Right cardiac atrium (tissue), 5 donors: ENCODE data around the gene STOML1. TPM values are rescaled to one million over a fixed set of nuclear protein-coding genes. Genes with fewer than 3 reads are reported as not detected.

ENCODE experiments used
- ATAC-seq, 2 donors: fragments of 200-7000 bp; cut with Tn5 transposase; one replicate each; pipeline versions ENCODE4 v1.8.0 to v1.9.1; 2020; ENCODE audit warnings: moderate library complexity in 2 of 2, mild to moderate bottlenecking in 1 of 2
- DNase-seq, 3 donors: peaks; one replicate each; pipeline ENCODE4 v3.0.0-alpha.2; 2020
- H3K27ac ChIP-seq: one replicate; pipeline ENCODE4 v1.5.1; 2013; ENCODE audit warnings: mild to moderate bottlenecking, low read length, control low read depth, moderate library complexity
- H3K27me3 ChIP-seq: one replicate; pipeline ENCODE4 v1.6.1; 2013; ENCODE audit not compliant: control insufficient read depth, insufficient read depth
- H3K4me1 ChIP-seq: one replicate; pipeline ENCODE4 v1.6.1; 2013; ENCODE audit warnings: low read length; ENCODE audit not compliant: control insufficient read depth, insufficient read depth
- H3K4me3 ChIP-seq: one replicate; pipeline ENCODE4 v1.5.1; 2013; ENCODE audit warnings: low read length, control low read depth
- H3K9me3 ChIP-seq: one replicate; pipeline ENCODE4 v1.6.1; 2013; ENCODE audit warnings: low read length; ENCODE audit not compliant: control insufficient read depth
- WGBS: extraction: QIAGEN DNeasy Blood & Tissue Kit; methylation state at CpG from one replicate; pipeline ENCODE4 v1.1.7; 2013; 5-methylcytosine and 5-hydroxymethylcytosine counted together
- intact Hi-C, 4 donors: fragments of 100-400 bp; cut with DNase I; formaldehyde crosslinking; loops; one replicate each; pipeline versions ENCODE4 v1.11.0 to v1.14.0; 2022 to 2023
- polyA plus RNA-seq: library from polyadenylated mRNA; stranded (reverse); fragments of 200-250 nt; gene quantifications from one replicate; pipeline ENCODE4 v1.2.3, GENCODE V29; 2013
- total RNA-seq, 4 donors: library from RNA; stranded (reverse); fragmentation: NEBNext Ultra II Directional; extraction: Animal tissue kit (Norgen Biotek cat#: 25700); gene quantifications; one replicate each; pipeline ENCODE4 v1.2.1, GENCODE V29; 2021
- donor health status: healthy with polysubstance abuse.
- donor health status: DM: no; HTN: yes; CAD: no.
- donor health status: DM: no; HTN: no; CAD: no.
- donor health status: DM: no; HTN: yes; CAD: no; lungs with severe emphysema.
- donor health status: DM: yes; HTN: yes; CAD: no.

The STOML1 gene
- total and polyA plus RNA-seq, 5 donors, result 14.9 to 24.3 (median 17.9) TPM

GRCh38 chr15:73986055-73986775, 5.9 kb downstream of the STOML1 start:
- H3K9me3 ChIP-seq, result no peaks in the 10 kb centered on the region
- H3K4me3 ChIP-seq, result no peak overlapping the region
- ATAC-seq (no peak), DNase-seq (no peak)
- H3K27ac ChIP-seq, result peak overlapping the region; percentile 78
- H3K27me3 ChIP-seq, result no peaks in the 10 kb centered on the region
- 47% methylated on average over 7 of the region's 7 CpGs for WGBS
- intact Hi-C loops, result no loop called here
- peaks cover 50% of the 10 kb centered on the region for H3K4me1 ChIP-seq

DNA sequence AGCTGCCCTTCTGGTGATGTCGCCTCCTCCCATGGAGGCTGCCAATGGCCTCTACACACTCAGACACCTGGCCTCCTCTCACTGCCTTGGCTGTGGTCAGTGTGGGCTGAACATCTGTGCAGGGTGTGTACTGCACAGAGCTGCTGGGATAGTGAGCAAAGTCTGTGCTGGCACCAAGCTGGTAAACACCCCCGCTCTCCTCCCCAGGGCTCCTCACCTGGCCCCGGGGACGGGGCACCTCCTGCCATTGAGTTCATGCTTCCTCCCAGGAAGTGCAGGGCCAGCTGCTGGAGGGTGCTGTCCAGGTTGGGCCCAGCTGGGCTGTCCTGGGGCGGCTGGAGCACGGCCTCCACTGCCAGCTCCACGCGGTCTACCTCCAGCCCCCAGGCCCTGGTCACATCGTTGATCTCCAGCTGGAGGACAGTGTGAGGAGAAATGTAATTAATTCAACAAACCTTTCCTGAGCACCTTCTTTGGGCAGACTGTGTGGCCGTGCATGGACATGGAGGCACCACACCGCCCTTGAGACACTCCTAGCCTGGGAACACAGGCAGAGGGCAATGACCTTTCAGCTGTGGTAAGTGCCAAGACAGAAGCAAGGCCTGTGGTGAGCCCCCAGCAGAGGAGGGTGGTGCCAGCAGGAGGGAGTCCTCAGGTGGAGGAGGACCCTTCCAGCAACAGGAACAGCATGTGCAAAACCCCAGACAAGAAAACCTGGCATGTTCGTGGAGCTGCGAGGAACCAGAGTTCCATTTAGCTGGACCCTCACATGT, 6.8 kb downstream of the STOML1 start:
- intact Hi-C loops, result no loop called here
- WGBS, result 81% methylated on average over 13 of the region's 13 CpGs
- H3K27ac ChIP-seq, result peak overlapping the region; percentile 10
- no peaks in the 10 kb centered on the region for H3K27me3 ChIP-seq
- ATAC-seq (no peak), DNase-seq (peak in 1 of 3 donors; percentile 39)
- H3K4me1 ChIP-seq, result peaks cover 46% of the 10 kb centered on the region
- H3K9me3 ChIP-seq, result no peaks in the 10 kb centered on the region
- H3K4me3 ChIP-seq, result no peak overlapping the region

- H3K4me1 ChIP-seq, result peaks cover 43% of the 10 kb centered on the region
- ATAC-seq (no peak), DNase-seq (peak in 1 of 3 donors; percentile 49)
- peak overlapping the region; percentile 98 for H3K27ac ChIP-seq
- intact Hi-C loops, result no loop called here
- no peaks in the 10 kb centered on the region for H3K27me3 ChIP-seq
- H3K9me3 ChIP-seq, result no peaks in the 10 kb centered on the region
- no peak overlapping the region for H3K4me3 ChIP-seq
- WGBS, result 66% methylated on average over 13 of the region's 13 CpGs
These were observed 7.7 kb downstream of the STOML1 start for GRCh38 chr15:73984208-73984979.

DNA sequence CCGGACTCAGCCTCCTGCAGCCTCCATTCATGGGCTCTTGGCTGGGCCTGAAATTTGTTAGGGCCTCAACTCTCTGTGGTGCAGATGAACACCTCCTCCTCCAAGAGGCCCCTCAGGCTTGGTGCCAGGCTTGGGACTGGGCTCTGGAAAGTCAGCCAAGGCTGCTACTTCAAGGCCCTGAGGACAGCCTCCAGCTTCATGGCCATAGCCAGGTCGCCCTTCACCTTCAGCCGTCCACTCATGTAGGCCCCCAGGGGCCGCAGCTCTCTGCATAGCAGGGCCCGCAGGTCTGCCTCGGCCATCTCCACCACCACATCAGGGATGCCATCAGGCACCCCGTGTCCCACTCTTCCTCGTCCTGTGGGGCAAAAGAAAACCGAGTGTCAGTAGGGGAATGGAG, 8.3 kb downstream of the STOML1 start:
- peak overlapping the region; percentile 98 for H3K27ac ChIP-seq
- DNase-seq (peak; percentile 29 to 69 (median 66)), ATAC-seq (no peak)
- 83% methylated on average over 9 of the region's 9 CpGs for WGBS
- H3K9me3 ChIP-seq, result no peaks in the 10 kb centered on the region
- no peaks in the 10 kb centered on the region for H3K27me3 ChIP-seq
- no peak overlapping the region for H3K4me3 ChIP-seq
- intact Hi-C loops, result no loop called here
- peaks cover 39% of the 10 kb centered on the region for H3K4me1 ChIP-seq

GRCh38 chr15:73983211-73983727, 8.8 kb downstream of the STOML1 start:
- peak; percentile 57 to 67 for ATAC-seq
- Histone ChIP-seq H3K27ac (peak overlapping the region; percentile 98), H3K27me3 (no peaks in the 10 kb centered on the region), H3K9me3 (no peaks in the 10 kb centered on the region), H3K4me3 (no peak overlapping the region), H3K4me1 (peaks cover 39% of the 10 kb centered on the region)
- 21% methylated on average over 10 of the region's 10 CpGs for WGBS
- intact Hi-C loops, result no loop called here
- DNase-seq, result peak; percentile 76 to 85 (median 83)

DNA sequence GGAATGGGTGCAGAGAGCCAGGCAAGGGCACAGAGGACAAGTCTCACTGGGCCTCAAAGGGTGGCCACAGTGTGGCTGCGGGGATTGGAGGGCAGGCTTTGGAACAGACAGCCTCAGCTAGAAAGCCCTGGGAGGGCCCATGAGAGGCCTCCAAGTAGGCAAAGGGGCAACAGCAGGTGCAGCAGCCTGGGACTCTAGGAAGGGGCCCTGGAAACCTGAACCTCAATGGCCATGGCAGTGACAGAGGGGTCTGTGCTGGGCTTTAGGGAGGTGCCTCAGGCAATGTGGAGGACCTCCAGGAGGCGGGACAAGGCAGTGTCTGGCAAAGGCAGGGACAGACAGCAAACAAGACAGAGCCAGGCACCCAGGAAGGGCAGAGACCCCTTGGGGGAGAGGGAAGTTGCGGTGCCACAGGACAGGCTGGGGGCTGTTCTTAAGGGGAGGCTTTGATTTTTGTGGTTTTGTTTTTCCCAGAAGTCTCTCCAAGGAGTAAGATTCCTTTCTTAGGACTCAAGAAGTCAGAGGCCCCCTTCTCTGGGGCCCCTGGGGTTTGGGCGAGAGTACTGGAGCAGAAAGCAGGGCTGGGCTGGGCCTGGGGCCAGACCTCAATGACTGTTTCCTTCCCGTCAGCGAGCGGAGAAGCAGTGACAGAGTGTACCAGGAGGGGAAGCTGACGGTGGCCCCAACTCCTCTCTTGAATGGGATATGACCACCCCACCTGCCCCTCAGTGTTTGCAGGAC, 9.7 kb downstream of the STOML1 start:
- ATAC-seq (peak; percentile 92 to 94), DNase-seq (peak; percentile 93 to 96 (median 94))
- peak overlapping the region; percentile 98 for H3K27ac ChIP-seq
- no peaks in the 10 kb centered on the region for H3K27me3 ChIP-seq
- H3K9me3 ChIP-seq, result no peaks in the 10 kb centered on the region
- intact Hi-C loops, result no loop called here
- 6% methylated on average over 8 of the region's 8 CpGs for WGBS
- no peak overlapping the region for H3K4me3 ChIP-seq
- H3K4me1 ChIP-seq, result peaks cover 39% of the 10 kb centered on the region

DNA sequence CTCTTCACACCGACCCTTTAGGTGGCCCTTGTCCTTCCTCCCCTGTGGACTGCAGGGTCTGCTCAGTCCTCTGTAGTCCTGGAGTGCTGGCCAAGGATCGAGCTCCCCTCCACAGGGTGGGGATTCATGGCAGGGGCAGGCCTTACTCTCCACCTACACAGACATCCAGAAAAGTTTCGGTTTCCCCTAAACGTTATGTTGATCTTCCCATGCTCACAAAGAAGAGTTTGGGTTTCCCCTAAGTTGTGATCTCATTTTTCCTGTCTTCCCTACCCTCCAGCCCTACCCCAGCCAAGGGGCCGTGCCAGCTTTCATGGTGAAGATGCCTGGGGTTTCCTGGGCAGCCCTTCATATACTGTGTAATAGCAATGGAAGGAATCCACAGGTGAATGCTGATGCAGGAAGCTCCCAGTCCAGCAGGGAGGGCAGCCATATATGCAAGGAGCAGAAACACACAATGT, 10.3 kb downstream of the STOML1 start:
- 17% methylated on average over 5 of the region's 5 CpGs for WGBS
- Histone ChIP-seq H3K27ac (peak overlapping the region; percentile 98), H3K9me3 (no peaks in the 10 kb centered on the region), H3K4me1 (peaks cover 36% of the 10 kb centered on the region), H3K4me3 (no peak overlapping the region), H3K27me3 (no peaks in the 10 kb centered on the region)
- DNase-seq, result no peak
- intact Hi-C loops, result no loop called here
- peak; percentile 2 to 11 for ATAC-seq

GRCh38 chr15:73979636-73980035, 12.5 kb downstream of the STOML1 start:
- Histone ChIP-seq H3K27ac (no peak overlapping the region), H3K27me3 (no peaks in the 10 kb centered on the region), H3K9me3 (no peaks in the 10 kb centered on the region), H3K4me1 (peaks cover 21% of the 10 kb centered on the region), H3K4me3 (no peak overlapping the region)
- no peak for ATAC-seq
- WGBS, result 96% methylated on average over 1 of the region's 1 CpG
- intact Hi-C loops, result loop anchor here in 3 of 4 donors (5.0 to 10.0 kb wide), 4 partner anchors 53 to 345 kb away; no protein-coding TSS in a partner anchor
- DNase-seq, result no peak

DNA sequence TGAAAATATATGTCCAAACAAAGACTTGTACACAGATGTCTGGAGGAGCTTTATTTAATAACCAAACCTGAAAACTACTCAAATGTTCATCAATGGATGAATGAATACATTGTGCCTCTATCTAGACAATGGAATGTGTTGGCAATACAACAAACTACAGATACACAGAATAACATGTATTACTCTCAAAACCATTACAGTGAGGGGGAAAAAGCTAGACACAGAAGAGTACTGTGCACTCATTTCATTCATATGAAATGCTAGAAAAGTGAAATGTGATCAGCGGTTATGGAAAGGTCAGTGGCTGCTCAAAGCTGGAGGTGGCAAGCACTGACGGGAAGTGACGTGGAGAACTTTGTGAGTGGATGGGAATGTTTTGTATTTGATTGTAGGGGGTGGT, 13.2 kb downstream of the STOML1 start:
- no peak for DNase-seq
- H3K27ac ChIP-seq, result no peak overlapping the region
- H3K9me3 ChIP-seq, result no peaks in the 10 kb centered on the region
- no peak overlapping the region for H3K4me3 ChIP-seq
- 88% methylated on average over 3 of the region's 3 CpGs for WGBS
- intact Hi-C loops, result loop anchor here in 3 of 4 donors (5.0 to 10.0 kb wide), 4 partner anchors 53 to 346 kb away; no protein-coding TSS in a partner anchor
- no peaks in the 10 kb centered on the region for H3K27me3 ChIP-seq
- peaks cover 15% of the 10 kb centered on the region for H3K4me1 ChIP-seq
- no peak for ATAC-seq
